GM23338 (cell line): ENCODE measurements around the gene BICDL1. TPM values are rescaled to one million over a fixed set of nuclear protein-coding genes. Genes with fewer than 3 reads are reported as not detected.

Source experiments
- ATAC-seq: fragments of 200-7000 bp; cut with Tn5 transposase; 3 replicates; pipeline ENCODE4 v1.9.1; 2020
- DNase-seq: peaks from one replicate; pipeline ENCODE4 v3.0.0-alpha.2; 2015; ENCODE audit warnings: low spot score
- H2AFZ ChIP-seq: fragments of 200-600 bp; sonication (generic); 2 replicates; pipeline ENCODE4 v1.8.0; 2016; ENCODE audit warnings: antibody characterized with exemption, mild to moderate bottlenecking, moderate library complexity
- H3F3A ChIP-seq: fragments of 200-600 bp; sonication (generic); replicated peaks from 2 replicates; pipeline ENCODE4 v1.8.0; 2017; ENCODE audit warnings: antibody characterized with exemption, mixed run types, low read depth
- H3K27ac ChIP-seq: fragments of 200-600 bp; sonication (generic); 2 replicates; pipeline ENCODE4 v1.6.1; 2016; ENCODE audit warnings: low read depth
- H3K27me3 ChIP-seq: fragments of 200-600 bp; sonication (generic); 2 replicates; pipeline ENCODE4 v1.8.0; 2016; ENCODE audit warnings: mild to moderate bottlenecking, mixed run types, moderate library complexity; ENCODE audit not compliant: insufficient read depth
- H3K36me3 ChIP-seq: fragments of 200-600 bp; sonication (generic); 2 replicates; pipeline ENCODE4 v1.8.0; 2016; ENCODE audit warnings: mild to moderate bottlenecking; ENCODE audit not compliant: insufficient read depth
- H3K4me1 ChIP-seq: fragments of 200-600 bp; sonication (generic); 2 replicates; pipeline ENCODE4 v1.8.0; 2016; ENCODE audit warnings: mild to moderate bottlenecking, moderate library complexity; ENCODE audit not compliant: insufficient read depth
- H3K4me2 ChIP-seq: fragments of 200-600 bp; sonication (generic); 2 replicates; pipeline ENCODE4 v1.7.1; 2017; ENCODE audit warnings: mixed run types
- H3K4me3 ChIP-seq: fragments of 200-600 bp; sonication (generic); 2 replicates; pipeline ENCODE4 v1.6.1; 2016; ENCODE audit warnings: mixed run types
- H3K79me2 ChIP-seq: fragments of 200-600 bp; sonication (generic); replicated peaks from 2 replicates; pipeline ENCODE4 v1.8.0; 2017; ENCODE audit warnings: mild to moderate bottlenecking; ENCODE audit not compliant: insufficient read depth
- H3K9me2 ChIP-seq: fragments of 200-600 bp; sonication (generic); 2 replicates; pipeline ENCODE4 v1.8.0; 2017; ENCODE audit not compliant: insufficient read depth
- H4K20me1 ChIP-seq: fragments of 200-600 bp; sonication (generic); replicated peaks from 2 replicates; pipeline ENCODE4 v1.8.0; 2017; ENCODE audit warnings: mild to moderate bottlenecking; ENCODE audit not compliant: insufficient read depth
- H3K27ac Mint-ChIP-seq: 2 replicates; pipeline ENCODE4 v1.8.0; 2020; ENCODE audit warnings: inconsistent platforms, mild to moderate bottlenecking, moderate library complexity, mixed read lengths
- H3K27me3 Mint-ChIP-seq: 3 replicates; pipeline ENCODE4 v1.8.0; 2022; ENCODE audit warnings: low read depth, mild to moderate bottlenecking, moderate library complexity, mixed read lengths, inconsistent platforms; ENCODE audit not compliant: insufficient read depth, poor library complexity
- H3K36me3 Mint-ChIP-seq: 3 replicates; pipeline ENCODE4 v1.8.0; 2021; ENCODE audit warnings: low read depth, mild to moderate bottlenecking, inconsistent platforms, moderate library complexity, mixed read lengths
- H3K4me1 Mint-ChIP-seq: 3 replicates; pipeline ENCODE4 v1.8.0; 2020; ENCODE audit warnings: mild to moderate bottlenecking, inconsistent platforms, mixed read lengths
- H3K4me3 Mint-ChIP-seq: 3 replicates; pipeline ENCODE4 v1.8.0; 2021; ENCODE audit warnings: moderate library complexity, mild to moderate bottlenecking, inconsistent platforms, mixed read lengths
- H3K9me3 Mint-ChIP-seq: 3 replicates; pipeline ENCODE4 v1.8.0; 2020; ENCODE audit warnings: moderate library complexity, mild to moderate bottlenecking, inconsistent platforms, mixed read lengths
- CREB1 ChIP-seq: fragments of 250-450 bp; sonication (Bioruptor Pico); IDR thresholded peaks from 2 replicates; pipeline ENCODE4 v1.5.0; 2020; ENCODE audit warnings: low read depth, mild to moderate bottlenecking, moderate library complexity
- EZH2 ChIP-seq: fragments of 200-600 bp; sonication (generic); IDR thresholded peaks from one replicate; pipeline ENCODE4 v1.8.0; 2017; ENCODE audit warnings: antibody characterized with exemption, mild to moderate bottlenecking, low read depth; ENCODE audit not compliant: unreplicated experiment
- STAT1 ChIP-seq: IDR thresholded peaks from one replicate; pipeline ENCODE4 v1.6.1; 2016; ENCODE audit warnings: antibody characterized with exemption; ENCODE audit not compliant: unreplicated experiment
- polyA plus RNA-seq: library from polyadenylated mRNA; unstranded; fragments of >200 nt; fragmentation: Nextera tagmentation; extraction: Ambion mirVana; gene quantifications from 2 replicates; pipeline ENCODE4 v1.2.1, GENCODE V29; 2016
- total RNA-seq: library from RNA; depleted of rRNA; stranded (reverse); fragments of >200 nt; shearing (Covaris generic); gene quantifications from 2 replicates; pipeline ENCODE4 v1.2.3, GENCODE V29; 2014
- TF ChIP-seq, protein P1 (sequence below), 2 experiments: fragments of 200-600 bp in 1 of 2; sonication (generic) in 1 of 2; conservative IDR thresholded peaks; 2 replicates each; pipeline versions ENCODE4 v1.5.1 to v1.6.1; 2016 to 2017; ENCODE audit warnings: antibody characterized with exemption in 2 of 2, low read depth in 2 of 2, mild to moderate bottlenecking in 2 of 2, moderate library complexity in 1 of 2
- TF ChIP-seq, protein P2 (sequence below): fragments of 250-450 bp; sonication (Bioruptor Pico); IDR thresholded peaks from 2 replicates; pipeline ENCODE4 v1.5.0; 2020; ENCODE audit warnings: mild to moderate bottlenecking, moderate library complexity

BICDL1 gene
- total and polyA plus RNA-seq, 2 experiments from 2014 or later: 14.0 to 25.7 TPM

DNA sequence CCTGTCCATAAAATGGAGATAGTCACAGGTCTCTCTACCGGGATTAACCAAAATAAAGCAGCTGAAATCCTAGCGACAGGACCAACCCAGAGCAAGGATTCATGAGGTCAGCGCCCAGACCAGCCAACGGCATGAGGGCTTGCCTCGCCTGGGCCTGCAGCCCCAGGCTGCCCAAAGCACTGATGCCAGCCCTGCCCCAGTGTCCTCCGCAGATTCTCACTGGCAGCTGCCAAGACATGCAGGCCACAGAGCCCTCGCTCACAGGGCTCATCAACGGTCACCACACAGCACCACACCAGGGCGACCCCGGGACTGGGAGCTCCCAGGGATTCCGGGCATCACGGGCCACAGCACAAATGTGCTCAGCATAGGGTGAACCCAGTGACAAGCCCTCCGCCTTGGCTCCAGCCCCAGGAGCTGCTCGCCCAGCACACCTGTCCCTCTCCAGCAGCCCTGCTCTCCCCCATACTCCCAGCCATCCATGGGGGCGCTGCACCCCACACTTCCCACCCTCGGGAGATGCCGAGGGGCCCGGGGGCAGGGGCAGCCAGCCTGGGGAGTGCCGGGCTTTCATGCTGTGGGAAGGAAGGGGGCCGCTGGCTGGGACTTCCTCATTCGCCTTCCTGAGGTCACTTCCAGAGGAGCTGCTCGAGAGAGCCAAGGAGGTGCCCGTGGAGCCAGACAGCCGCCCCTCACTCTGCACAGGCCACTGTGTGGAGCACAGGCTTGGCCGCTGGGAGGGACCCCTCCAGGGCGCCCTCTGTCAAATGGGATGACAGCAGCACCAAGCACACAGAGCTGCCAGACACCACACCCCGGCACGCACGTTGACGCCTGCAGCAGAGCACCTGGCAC is 113.4 kb downstream of the BICDL1 start:
- Histone ChIP-seq H3K27ac (no peak overlapping the region), H3F3A (no peaks in the 10 kb centered on the region; the same call in 1 of the 2 replicates), H3K27me3 (no peaks in the 10 kb centered on the region), H2AFZ (no peak overlapping the region), H4K20me1 (peaks cover 3% of the 10 kb centered on the region; the same call in 1 of the 2 replicates), H3K4me3 (no peak overlapping the region), H3K79me2 (peaks cover 58% of the 10 kb centered on the region), H3K9me2 (no peaks in the 10 kb centered on the region), H3K4me2 (no peak overlapping the region), H3K4me1 (peaks cover 7% of the 10 kb centered on the region), H3K36me3 (no peaks in the 10 kb centered on the region; the same call in 1 of the 2 replicates)
- Mint-ChIP-seq H3K9me3 (no peaks in the 10 kb centered on the region), H3K4me3 (no peak overlapping the region), H3K4me1 (peaks cover 19% of the 10 kb centered on the region), H3K27me3 (peaks cover 3% of the 10 kb centered on the region), H3K36me3 (peaks cover 54% of the 10 kb centered on the region), H3K27ac (peak overlapping the region; percentile 65; the same call in 1 of the 2 replicates)
- ATAC-seq: peak; percentile 52
- DNase-seq: peak; percentile 44
- TF ChIP-seq EZH2: no peak
- no peak for TF ChIP-seq STAT1
- TF ChIP-seq, protein P1, sequence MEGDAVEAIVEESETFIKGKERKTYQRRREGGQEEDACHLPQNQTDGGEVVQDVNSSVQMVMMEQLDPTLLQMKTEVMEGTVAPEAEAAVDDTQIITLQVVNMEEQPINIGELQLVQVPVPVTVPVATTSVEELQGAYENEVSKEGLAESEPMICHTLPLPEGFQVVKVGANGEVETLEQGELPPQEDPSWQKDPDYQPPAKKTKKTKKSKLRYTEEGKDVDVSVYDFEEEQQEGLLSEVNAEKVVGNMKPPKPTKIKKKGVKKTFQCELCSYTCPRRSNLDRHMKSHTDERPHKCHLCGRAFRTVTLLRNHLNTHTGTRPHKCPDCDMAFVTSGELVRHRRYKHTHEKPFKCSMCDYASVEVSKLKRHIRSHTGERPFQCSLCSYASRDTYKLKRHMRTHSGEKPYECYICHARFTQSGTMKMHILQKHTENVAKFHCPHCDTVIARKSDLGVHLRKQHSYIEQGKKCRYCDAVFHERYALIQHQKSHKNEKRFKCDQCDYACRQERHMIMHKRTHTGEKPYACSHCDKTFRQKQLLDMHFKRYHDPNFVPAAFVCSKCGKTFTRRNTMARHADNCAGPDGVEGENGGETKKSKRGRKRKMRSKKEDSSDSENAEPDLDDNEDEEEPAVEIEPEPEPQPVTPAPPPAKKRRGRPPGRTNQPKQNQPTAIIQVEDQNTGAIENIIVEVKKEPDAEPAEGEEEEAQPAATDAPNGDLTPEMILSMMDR (conservative IDR thresholded peaks at IDR 0.05; ENCODE audit: low read depth in 2 of 2): peak; percentile 23 to 39; a peak in 3 of 4 replicates
- TF ChIP-seq, protein P2, sequence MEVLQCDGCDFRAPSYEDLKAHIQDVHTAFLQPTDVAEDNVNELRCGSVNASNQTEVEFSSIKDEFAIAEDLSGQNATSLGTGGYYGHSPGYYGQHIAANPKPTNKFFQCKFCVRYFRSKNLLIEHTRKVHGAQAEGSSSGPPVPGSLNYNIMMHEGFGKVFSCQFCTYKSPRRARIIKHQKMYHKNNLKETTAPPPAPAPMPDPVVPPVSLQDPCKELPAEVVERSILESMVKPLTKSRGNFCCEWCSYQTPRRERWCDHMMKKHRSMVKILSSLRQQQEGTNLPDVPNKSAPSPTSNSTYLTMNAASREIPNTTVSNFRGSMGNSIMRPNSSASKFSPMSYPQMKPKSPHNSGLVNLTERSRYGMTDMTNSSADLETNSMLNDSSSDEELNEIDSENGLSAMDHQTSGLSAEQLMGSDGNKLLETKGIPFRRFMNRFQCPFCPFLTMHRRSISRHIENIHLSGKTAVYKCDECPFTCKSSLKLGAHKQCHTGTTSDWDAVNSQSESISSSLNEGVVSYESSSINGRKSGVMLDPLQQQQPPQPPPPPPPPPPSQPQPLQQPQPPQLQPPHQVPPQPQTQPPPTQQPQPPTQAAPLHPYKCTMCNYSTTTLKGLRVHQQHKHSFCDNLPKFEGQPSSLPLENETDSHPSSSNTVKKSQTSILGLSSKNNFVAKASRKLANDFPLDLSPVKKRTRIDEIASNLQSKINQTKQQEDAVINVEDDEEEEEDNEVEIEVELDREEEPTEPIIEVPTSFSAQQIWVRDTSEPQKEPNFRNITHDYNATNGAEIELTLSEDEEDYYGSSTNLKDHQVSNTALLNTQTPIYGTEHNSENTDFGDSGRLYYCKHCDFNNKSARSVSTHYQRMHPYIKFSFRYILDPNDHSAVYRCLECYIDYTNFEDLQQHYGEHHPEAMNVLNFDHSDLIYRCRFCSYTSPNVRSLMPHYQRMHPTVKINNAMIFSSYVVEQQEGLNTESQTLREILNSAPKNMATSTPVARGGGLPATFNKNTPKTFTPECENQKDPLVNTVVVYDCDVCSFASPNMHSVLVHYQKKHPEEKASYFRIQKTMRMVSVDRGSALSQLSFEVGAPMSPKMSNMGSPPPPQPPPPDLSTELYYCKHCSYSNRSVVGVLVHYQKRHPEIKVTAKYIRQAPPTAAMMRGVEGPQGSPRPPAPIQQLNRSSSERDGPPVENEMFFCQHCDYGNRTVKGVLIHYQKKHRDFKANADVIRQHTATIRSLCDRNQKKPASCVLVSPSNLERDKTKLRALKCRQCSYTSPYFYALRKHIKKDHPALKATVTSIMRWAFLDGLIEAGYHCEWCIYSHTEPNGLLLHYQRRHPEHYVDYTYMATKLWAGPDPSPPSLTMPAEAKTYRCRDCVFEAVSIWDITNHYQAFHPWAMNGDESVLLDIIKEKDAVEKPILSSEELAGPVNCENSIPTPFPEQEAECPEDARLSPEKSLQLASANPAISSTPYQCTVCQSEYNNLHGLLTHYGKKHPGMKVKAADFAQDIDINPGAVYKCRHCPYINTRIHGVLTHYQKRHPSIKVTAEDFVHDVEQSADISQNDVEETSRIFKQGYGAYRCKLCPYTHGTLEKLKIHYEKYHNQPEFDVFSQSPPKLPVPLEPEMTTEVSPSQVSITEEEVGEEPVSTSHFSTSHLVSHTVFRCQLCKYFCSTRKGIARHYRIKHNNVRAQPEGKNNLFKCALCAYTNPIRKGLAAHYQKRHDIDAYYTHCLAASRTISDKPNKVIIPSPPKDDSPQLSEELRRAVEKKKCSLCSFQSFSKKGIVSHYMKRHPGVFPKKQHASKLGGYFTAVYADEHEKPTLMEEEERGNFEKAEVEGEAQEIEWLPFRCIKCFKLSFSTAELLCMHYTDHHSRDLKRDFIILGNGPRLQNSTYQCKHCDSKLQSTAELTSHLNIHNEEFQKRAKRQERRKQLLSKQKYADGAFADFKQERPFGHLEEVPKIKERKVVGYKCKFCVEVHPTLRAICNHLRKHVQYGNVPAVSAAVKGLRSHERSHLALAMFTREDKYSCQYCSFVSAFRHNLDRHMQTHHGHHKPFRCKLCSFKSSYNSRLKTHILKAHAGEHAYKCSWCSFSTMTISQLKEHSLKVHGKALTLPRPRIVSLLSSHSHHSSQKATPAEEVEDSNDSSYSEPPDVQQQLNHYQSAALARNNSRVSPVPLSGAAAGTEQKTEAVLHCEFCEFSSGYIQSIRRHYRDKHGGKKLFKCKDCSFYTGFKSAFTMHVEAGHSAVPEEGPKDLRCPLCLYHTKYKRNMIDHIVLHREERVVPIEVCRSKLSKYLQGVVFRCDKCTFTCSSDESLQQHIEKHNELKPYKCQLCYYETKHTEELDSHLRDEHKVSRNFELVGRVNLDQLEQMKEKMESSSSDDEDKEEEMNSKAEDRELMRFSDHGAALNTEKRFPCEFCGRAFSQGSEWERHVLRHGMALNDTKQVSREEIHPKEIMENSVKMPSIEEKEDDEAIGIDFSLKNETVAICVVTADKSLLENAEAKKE (CRISPR knock-in tag): no peak
- no peak for TF ChIP-seq CREB1 (CRISPR knock-in tag)
